Measurements from ENCODE around the gene TPST1.
"Not testable (repeated sequence)": the region's sequence is repeated elsewhere in the genome, so short reads cannot be mapped to it uniquely, and the experiment has no call there.

Gene TPST1

DNA sequence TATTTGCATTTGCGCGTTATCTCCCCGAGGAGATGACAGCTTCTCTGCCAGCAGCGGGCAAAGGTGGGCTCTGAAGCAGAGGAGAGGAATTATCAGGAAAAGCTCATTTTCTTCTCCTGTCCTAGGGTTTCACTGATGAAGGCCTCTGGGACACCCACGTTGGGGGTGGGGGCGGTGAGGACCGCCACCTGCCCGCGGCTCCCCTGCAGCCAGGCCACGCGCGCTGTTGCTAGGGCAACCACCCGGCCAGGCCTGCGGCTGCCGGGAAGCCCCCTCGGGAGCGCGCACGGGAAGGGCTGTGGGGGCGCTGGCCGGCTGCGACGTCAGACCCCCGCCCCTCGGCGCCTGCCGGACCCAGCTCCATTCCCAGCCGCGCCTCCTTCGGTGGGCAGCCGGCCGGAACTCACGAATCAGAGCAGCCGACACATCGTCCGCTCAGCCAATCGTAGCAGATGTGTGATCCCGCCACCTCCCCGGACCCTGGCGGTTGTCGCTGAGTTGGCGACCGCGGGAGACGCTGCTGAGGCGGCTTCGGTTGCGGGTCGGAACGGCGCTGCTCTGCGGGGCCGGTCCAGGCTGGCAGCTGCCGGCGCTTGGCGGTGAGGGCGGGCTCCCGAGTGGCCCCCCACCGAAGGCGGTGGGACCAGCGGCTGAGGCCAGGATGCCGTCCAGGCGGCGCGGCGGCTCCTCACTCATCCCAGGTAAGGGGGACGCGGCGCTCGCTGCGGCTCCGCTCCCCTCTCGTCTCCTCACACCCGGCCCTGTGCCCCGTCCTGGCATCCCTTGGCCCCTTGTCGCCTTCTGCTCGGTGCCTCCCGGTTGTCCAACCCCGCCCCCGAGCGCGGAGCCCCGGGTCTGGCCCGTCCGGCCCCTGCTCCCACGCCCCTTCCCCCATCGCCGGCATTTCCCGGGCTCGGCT, at the start of gene TPST1:
TPST1 (plus strand) TSS at position 513 of the 919 bp plus-strand sequence. CDS start 35,092 bp downstream, outside the sequence.
- TF ChIP-seq, protein P1, sequence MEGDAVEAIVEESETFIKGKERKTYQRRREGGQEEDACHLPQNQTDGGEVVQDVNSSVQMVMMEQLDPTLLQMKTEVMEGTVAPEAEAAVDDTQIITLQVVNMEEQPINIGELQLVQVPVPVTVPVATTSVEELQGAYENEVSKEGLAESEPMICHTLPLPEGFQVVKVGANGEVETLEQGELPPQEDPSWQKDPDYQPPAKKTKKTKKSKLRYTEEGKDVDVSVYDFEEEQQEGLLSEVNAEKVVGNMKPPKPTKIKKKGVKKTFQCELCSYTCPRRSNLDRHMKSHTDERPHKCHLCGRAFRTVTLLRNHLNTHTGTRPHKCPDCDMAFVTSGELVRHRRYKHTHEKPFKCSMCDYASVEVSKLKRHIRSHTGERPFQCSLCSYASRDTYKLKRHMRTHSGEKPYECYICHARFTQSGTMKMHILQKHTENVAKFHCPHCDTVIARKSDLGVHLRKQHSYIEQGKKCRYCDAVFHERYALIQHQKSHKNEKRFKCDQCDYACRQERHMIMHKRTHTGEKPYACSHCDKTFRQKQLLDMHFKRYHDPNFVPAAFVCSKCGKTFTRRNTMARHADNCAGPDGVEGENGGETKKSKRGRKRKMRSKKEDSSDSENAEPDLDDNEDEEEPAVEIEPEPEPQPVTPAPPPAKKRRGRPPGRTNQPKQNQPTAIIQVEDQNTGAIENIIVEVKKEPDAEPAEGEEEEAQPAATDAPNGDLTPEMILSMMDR (conservative IDR thresholded peaks at IDR 0.05; ENCODE audit: low read depth, low read length), result peak; percentile 48
- DNase-seq (ENCODE audit: low read depth), result peak; percentile 68
- H3K4me3 ChIP-seq (ENCODE audit: low read length), result peak within 1 kb of the TSS; percentile 81

DNA sequence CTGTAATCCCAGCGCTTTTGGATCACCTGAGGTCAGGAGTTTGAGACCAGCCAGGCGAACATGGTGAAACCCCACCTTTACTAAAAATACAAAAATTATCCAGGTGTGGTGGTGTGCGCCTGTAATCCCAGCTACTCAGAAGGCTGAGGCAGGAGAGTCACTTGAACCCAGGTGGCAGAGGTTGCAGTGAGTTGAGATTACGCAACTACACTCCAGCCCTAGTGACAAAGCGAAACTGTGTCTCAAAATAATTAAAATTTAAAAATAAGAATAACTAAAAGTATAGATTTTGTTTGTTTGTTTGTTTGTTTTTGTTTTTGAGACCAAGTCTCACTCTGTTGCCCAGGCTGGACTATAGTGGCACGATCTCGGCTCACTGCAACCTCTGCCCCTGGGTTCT, 49.1 kb upstream of the TPST1 start:
- not testable (repeated sequence) for DNase-seq (ENCODE audit: low read depth); H3K4me3 ChIP-seq (ENCODE audit: low read length)

DNA sequence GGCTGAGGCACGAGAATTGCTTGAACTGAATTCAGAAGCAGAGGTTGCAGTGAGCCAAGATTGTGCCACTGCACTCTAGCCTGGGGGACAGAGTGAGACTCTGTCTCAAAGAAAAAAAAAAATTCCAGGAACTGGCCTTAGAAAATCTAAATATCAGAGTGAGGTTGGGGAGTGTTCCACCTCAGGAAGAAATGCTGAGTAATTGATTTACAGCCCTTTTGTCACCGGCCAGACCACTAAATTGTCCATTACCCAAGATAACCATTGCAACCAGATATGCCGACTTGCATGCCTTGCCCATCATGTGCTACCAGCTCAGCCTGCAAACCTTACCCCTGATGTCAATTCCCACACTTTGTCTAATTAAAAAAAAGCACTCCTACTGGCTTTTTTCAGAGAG, 48.1 kb upstream of the TPST1 start:
- no peak overlapping the region for H3K4me3 ChIP-seq (ENCODE audit: low read length)
- TF ChIP-seq, protein P1 (conservative IDR thresholded peaks at IDR 0.05; ENCODE audit: low read depth, low read length), result no peak
- DNase-seq (ENCODE audit: low read depth), result no peak

DNA sequence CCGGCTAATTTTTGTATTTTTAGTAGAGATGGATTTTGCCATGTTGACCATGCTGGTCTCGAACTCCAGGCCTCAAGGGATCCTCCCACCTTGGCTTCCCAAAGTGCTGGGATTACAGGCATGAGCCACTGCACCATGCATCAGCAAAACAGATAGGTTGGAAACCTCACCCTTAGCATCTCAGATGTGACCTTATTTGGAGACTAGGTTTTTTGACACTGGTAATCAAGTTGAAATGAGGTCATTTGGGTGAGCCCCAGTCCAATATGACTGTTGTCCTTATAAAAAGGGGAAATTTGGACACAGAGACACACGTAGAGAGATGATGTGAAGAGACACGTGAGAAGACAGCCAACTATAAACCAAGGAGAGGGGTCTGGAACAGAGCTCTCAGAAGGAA, 42.5 kb upstream of the TPST1 start:
- no peak overlapping the region for H3K4me3 ChIP-seq (ENCODE audit: low read length)
- TF ChIP-seq, protein P1 (conservative IDR thresholded peaks at IDR 0.05; ENCODE audit: low read depth, low read length), result no peak
- no peak for DNase-seq (ENCODE audit: low read depth)

DNA sequence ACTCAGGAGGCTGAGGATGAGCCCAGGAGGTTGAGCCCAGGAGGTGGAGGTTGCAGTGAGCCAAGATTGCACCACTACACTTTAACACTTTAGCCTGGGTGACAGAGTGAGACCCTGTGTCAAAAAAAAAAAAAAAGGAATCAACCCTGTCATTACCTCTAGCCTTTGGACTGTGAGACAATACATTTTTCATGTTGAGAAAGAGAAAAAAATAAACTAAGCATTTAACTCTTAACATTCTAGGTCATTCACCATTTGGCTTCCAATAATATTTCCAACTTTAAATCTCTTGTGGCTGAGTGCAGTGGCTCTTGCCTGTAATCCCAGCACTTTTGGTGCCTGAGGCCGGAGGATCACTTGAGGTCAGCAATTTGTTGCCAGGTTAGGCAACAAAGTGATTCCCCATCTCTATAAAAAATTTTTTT, 41.9 kb upstream of the TPST1 start:
- DNase-seq (ENCODE audit: low read depth), result no peak
- TF ChIP-seq, protein P1 (conservative IDR thresholded peaks at IDR 0.05; ENCODE audit: low read depth, low read length), result no peak
- H3K4me3 ChIP-seq (ENCODE audit: low read length), result no peak overlapping the region

DNA sequence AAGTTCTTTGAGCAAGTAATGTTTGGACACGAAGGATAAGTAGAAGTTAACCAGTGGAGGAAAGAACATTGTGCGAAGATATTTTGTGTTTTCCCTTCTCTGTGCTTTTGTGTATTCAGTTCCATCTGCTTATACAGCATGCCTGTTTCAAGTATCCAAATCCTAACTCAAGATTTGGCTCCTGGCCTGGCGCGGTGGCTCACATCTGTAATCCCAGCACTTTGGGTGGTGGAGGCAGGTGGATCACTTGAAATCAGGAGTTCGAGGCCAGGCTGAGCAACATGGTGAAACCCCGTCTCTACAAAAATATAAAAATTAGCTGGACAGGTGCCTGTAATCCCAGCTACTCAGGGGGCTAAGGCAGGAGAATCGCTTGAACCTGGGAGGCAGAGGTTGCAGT, 40.8 kb upstream of the TPST1 start:
- no peak overlapping the region for H3K4me3 ChIP-seq (ENCODE audit: low read length)
- TF ChIP-seq, protein P1 (conservative IDR thresholded peaks at IDR 0.05; ENCODE audit: low read depth, low read length), result no peak
- no peak for DNase-seq (ENCODE audit: low read depth)

DNA sequence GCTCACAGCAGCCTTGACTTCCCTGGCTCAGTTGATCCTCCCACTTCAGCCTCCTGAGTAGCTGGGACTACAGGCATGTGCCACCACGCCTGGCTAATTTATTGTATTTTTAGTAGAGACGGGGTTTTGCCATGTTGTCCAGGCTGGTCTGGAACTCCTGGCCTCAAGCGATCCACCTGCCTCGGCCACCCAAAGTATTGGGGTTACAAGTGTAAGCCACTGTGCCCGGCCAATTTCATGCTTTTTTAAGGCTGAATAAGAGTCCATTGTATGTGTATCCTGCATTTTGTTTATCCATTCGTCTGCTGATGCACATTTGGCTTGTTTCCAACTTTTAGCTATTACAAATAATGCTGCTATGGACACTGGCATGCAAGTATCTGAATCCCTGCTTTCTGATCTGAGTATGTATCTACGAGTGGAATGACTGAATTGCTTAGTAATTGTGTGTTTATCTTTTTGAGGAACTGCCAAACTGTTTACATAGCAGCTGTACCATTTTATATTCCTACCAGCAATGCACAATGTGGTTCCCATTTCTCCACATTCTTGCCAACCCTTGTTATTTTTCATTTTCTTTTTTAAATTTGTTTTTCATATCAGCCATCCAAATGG, 37.3 kb upstream of the TPST1 start:
- DNase-seq (ENCODE audit: low read depth), result no peak
- TF ChIP-seq, protein P1 (conservative IDR thresholded peaks at IDR 0.05; ENCODE audit: low read depth, low read length), result no peak
- no peak overlapping the region for H3K4me3 ChIP-seq (ENCODE audit: low read length)
